ENCODE results near the gene FAM167B.
A peak's percentile ranks its signal among the peaks of the same experiment; 100 is the strongest.

The FAM167B gene

GRCh38 chr1:32246888-32247273 is at the start of gene FAM167B:
Gene FAM167B, plus strand, starts transcription at chr1:32247222. Its CDS starts 200 bp downstream, at chr1:32247422.
- no peak for DNase-seq

- no peak for DNase-seq
These were observed 49.2 kb upstream of the FAM167B start for GRCh38 chr1:32197837-32198236.

GRCh38 chr1:32198237-32199042 is 48.6 kb upstream of the FAM167B start:
- no peak for DNase-seq

- no peak for DNase-seq
These were observed 47.8 kb upstream of the FAM167B start for GRCh38 chr1:32199043-32199716.

GRCh38 chr1:32199717-32200072 is 47.3 kb upstream of the FAM167B start:
- no peak for DNase-seq

DNA sequence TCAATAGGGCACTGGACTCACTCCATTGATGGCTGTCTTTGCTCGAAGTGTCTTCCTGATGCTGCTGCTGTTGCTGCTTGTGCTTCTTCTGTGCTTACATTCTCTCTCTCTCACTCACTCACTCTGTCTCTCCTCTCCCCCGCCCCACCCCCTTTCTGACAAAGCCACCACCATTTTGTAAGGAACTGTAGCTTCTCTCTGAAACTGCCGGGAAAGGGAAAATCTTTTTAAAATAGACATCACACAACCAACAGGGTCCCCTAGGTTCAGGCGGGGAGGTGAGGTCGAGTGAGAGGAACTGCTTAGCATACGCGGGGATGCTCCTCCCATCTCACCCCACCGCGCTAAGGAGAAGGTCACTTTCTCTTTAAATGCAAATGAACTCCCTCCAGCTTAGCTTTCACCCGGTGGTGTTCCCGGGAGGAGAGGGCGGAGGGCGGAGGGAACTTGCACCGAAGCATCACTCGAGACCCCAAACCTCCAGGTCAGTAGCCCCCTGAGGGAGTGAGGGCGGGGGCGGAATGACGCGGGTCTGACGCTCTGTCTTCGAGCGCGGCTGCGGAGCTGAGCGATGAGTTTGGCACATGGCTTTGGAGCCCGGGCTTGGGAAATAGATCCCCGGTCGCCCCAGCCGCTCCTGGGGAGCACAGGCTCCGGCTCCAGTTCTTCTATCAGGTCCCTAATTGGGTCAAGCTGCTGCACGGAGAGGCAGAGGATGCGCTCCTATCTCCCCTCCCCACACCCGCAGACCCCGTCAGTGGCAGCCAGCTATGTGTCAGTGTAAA is 46.6 kb upstream of the FAM167B start, which contains the start of gene CCDC28B:
Gene CCDC28B (plus strand): TSS at position 370 of the 785 bp plus-strand sequence. CDS start 1,341 bp downstream, outside the sequence.
- DNase-seq = peak; percentile 73 to 74

DNA sequence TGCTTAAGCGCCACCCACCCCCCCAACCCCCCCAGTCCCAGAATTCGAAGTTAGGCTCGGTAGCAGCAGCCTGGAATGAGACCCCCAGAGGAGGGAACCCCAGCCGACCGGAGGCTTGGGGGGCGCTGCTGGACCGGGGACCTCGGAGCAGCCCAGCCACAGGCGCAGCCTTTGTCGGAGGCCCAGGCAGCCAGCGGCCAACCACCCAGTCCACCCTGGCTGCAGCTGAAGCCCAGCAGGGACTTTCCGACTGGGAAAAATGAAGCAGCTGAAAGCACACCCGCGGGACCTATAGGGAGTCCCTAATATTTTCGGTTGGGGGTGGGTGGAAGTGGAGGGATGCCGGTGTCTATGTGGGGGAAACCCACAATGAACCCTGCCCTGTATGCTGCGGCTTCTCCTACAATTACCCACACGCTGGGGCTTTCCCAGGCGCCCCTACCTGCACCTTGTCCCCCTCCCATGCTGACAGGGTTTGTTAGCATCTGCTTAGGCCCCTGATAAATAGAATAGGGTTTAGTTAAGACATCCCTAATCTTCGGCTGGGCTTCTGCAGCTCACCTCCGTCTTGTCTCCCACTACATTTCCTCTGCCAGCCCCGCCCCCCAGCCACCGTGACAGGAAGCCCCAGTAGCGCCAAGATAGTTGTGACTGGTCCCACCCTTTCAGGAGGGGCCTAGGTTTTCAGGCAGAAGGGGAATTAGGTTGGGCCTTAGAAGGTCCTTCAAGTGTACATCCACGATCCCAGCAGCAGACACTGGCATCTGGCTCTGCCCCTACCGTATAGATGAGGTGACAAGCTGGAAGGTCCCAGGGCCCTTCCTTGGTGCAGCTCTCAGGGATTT is 45.8 kb upstream of the FAM167B start:
- DNase-seq = peak; percentile 87

GRCh38 chr1:32204943-32205361 is 42.1 kb upstream of the FAM167B start:
- no peak for DNase-seq

- peak; percentile 88 to 92 for DNase-seq
These were observed 41.3 kb upstream of the FAM167B start, which contains the start of gene IQCC for GRCh38 chr1:32205401-32206370. Gene IQCC, plus strand, starts transcription at chr1:32205671. Its CDS starts 11 bp downstream, at chr1:32205682.

- no peak for DNase-seq
These were observed 38.6 kb upstream of the FAM167B start for GRCh38 chr1:32208469-32208868.

- DNase-seq = no peak
These were observed 38.1 kb upstream of the FAM167B start, which contains the start of gene DCDC2B for GRCh38 chr1:32208891-32209328. Gene DCDC2B, plus strand, starts transcription at chr1:32209089. Its CDS starts 5 bp downstream, at chr1:32209094.

DNA sequence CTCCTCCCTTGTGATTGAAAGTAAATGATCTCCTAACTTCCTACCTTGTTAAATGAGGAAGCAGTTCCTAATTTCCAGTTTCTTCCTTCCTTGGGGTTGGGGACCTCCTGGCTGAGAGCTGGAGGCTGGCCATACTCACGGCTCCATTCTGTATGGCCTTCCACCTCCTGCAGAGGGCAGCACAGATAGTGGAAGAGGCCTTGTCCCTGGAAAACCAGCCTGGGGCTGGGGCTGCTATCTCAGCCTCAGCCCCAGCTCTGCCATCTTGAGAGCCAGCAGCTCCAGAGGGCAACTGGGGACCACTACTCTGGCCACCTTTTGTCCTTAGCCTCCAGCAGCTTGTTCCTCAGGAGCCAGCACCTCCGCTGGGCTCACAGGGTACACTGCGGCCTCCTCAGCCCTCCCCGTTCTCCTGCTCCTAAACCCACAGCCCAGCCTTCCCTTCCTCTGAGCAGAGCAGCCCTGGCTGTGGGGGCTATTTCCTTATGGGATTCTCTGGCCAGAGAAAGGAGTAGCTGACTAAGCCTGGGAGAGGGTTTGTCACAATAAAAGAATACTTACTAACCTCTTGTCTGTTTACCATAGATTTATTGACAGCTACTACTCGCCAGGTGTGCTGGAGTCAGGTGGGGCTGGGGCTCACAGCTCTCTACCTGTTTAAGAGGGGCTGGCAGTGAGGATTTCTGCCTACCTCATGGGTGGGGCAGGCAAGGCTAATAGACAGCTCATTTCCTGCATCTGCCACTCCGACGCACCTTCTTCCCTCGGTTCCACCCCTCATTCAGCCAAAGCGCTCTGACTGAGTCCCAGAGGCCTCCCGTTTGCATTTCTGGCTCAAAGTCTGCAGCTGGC is 31.2 kb upstream of the FAM167B start:
- peak; percentile 69 to 75 for DNase-seq

GRCh38 chr1:32216566-32216965 is 30.5 kb upstream of the FAM167B start:
- DNase-seq = no peak

GRCh38 chr1:32219022-32219421 is 28.0 kb upstream of the FAM167B start:
- no peak for DNase-seq

GRCh38 chr1:32220746-32221580 is 26.1 kb upstream of the FAM167B start:
- DNase-seq = no peak

GRCh38 chr1:32221581-32221979 is 25.4 kb upstream of the FAM167B start:
- DNase-seq = no peak

- DNase-seq = peak; percentile 90 to 94
These were observed 24.9 kb upstream of the FAM167B start, which contains the start of the genes EIF3I and TMEM234 for GRCh38 chr1:32221980-32222755. Gene EIF3I, plus strand, starts transcription at chr1:32222407. Its CDS starts 35 bp downstream, at chr1:32222442. Gene TMEM234, minus strand, starts transcription at chr1:32222353. Its CDS starts 31 bp downstream, at chr1:32222322.

GRCh38 chr1:32223683-32224082 is 23.3 kb upstream of the FAM167B start:
- DNase-seq = no peak

All from activated T-cell treated with anti-CD3 and anti-CD28 coated beads, Interleukin-2, amount 50 U/mL, for 48 hours (primary cell).